HFFc6 (cell line): Measurements from ENCODE around the gene SLC7A1. TPM values are rescaled to one million over a fixed set of nuclear protein-coding genes. Genes with fewer than 3 reads are reported as not detected.
A peak's percentile ranks its signal among the peaks of the same experiment; 100 is the strongest.

Source experiments
- DNase-seq: peaks from one replicate; pipeline ENCODE4 v3.0.0-alpha.2; 2018
- H3K27ac Mint-ChIP-seq: 2 replicates; pipeline ENCODE4 v1.8.0; 2020; ENCODE audit warnings: mild to moderate bottlenecking, mixed read lengths
- H3K27me3 Mint-ChIP-seq: 2 replicates; pipeline ENCODE4 v1.8.0; 2021; ENCODE audit warnings: mild to moderate bottlenecking, moderate library complexity, mixed read lengths; ENCODE audit not compliant: insufficient read depth
- H3K36me3 Mint-ChIP-seq: 2 replicates; pipeline ENCODE4 v1.8.0; 2021; ENCODE audit warnings: low read depth, mixed read lengths
- H3K4me1 Mint-ChIP-seq: 2 replicates; pipeline ENCODE4 v1.8.0; 2020; ENCODE audit warnings: low read depth, mixed read lengths
- H3K4me3 Mint-ChIP-seq: 2 replicates; pipeline ENCODE4 v1.8.0; 2020; ENCODE audit warnings: mild to moderate bottlenecking, moderate library complexity, mixed read lengths
- H3K9me3 Mint-ChIP-seq: 2 replicates; pipeline ENCODE4 v1.8.0; 2020; ENCODE audit warnings: mild to moderate bottlenecking, mixed read lengths
- total RNA-seq, 6 experiments: library from RNA; stranded (reverse); fragmentation: NEBNext Ultra II Directional; extraction: Animal tissue kit (Norgen Biotek cat#: 25700); gene quantifications; 2 replicates in 1 of 6; 3 replicates in 5 of 6; pipeline ENCODE4 v1.2.3, GENCODE V29; 2021
- TF ChIP-seq, protein P1 (sequence below): fragments of 200-600 bp; sonication (generic); IDR thresholded peaks from 2 replicates; pipeline ENCODE4 v1.5.0; 2021; ENCODE audit warnings: antibody characterized with exemption, mild to moderate bottlenecking

Gene SLC7A1
- total RNA-seq, 6 experiments from 2014 or later, result 134 to 174 (median 144) TPM

DNA sequence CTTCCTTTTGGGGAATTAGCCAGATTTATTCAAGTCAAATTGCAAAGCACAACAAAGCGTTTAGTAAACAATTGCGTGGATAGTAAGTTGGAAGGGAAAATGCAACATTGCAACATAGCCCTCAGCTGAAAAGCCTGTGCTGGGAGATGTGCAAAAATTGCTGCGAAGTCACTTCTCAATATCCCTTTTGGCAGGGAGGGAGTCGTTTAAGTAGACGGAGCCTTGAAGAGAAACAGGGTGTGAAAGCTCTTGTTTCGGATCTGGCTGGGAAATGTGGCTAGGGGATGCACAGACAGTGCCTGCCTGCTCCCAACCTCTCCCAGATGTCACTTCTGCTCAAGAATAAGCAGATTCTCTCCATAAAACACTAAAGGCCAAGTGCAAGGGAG is 56.8 kb downstream of the SLC7A1 start:
- Mint-ChIP-seq H3K27ac (peak overlapping the region; percentile 40), H3K4me1 (peaks cover 53% of the 10 kb centered on the region), H3K4me3 (no peak overlapping the region), H3K36me3 (peaks cover 31% of the 10 kb centered on the region), H3K9me3 (no peaks in the 10 kb centered on the region), H3K27me3 (peaks cover 2% of the 10 kb centered on the region; the same call in 1 of the 2 replicates)
- no peak for DNase-seq
- TF ChIP-seq, protein P1, sequence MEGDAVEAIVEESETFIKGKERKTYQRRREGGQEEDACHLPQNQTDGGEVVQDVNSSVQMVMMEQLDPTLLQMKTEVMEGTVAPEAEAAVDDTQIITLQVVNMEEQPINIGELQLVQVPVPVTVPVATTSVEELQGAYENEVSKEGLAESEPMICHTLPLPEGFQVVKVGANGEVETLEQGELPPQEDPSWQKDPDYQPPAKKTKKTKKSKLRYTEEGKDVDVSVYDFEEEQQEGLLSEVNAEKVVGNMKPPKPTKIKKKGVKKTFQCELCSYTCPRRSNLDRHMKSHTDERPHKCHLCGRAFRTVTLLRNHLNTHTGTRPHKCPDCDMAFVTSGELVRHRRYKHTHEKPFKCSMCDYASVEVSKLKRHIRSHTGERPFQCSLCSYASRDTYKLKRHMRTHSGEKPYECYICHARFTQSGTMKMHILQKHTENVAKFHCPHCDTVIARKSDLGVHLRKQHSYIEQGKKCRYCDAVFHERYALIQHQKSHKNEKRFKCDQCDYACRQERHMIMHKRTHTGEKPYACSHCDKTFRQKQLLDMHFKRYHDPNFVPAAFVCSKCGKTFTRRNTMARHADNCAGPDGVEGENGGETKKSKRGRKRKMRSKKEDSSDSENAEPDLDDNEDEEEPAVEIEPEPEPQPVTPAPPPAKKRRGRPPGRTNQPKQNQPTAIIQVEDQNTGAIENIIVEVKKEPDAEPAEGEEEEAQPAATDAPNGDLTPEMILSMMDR, result no peak

DNA sequence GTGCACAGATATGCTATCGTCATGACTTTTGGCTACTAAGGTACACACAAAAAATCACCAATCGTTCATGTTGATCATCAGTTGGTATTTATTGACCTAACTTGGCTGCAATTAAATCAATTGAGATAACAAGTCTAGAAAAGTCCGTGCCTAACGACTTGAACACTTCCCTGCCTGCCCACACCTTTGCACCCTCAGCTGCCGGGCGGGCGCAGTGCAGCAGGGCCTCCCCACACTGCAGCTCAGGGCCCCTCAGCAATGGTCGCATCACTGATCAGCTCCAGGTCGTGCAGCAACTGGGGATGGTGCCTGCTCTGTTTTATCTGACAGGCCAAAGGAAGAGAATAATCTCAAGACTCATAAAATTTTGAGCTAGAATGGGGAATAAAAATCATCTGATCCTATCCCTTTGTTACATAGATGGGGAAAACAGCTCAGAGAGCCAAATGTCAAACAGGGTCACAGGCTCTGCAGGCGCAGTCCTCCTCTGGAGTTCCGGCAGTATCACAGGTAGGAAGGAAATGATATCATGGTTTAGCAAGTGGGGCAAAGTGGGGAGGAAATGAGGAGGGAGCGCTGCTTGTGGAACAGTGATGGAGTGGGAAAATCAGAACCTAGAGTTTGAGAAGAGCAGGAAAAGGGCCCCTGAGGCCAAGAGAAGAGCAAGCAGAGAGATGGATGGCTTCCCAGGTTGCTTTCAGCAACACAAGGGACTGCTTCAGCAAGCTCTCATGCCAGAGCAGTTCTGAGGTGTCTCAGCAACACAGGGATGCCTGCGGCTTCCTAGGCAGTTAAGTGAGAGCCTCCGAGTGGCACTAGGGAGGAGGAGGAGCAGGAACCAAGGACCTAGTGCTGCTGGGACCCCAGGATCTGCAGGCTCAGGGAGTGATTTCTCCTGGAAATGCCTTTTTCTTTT is 57.5 kb downstream of the SLC7A1 start:
- Mint-ChIP-seq H3K36me3 (peaks cover 34% of the 10 kb centered on the region), H3K27me3 (peaks cover 2% of the 10 kb centered on the region; the same call in 1 of the 2 replicates), H3K4me3 (no peak overlapping the region), H3K9me3 (no peaks in the 10 kb centered on the region), H3K4me1 (peaks cover 49% of the 10 kb centered on the region), H3K27ac (peak overlapping the region; percentile 40)
- DNase-seq, result no peak
- TF ChIP-seq, protein P1, result no peak

DNA sequence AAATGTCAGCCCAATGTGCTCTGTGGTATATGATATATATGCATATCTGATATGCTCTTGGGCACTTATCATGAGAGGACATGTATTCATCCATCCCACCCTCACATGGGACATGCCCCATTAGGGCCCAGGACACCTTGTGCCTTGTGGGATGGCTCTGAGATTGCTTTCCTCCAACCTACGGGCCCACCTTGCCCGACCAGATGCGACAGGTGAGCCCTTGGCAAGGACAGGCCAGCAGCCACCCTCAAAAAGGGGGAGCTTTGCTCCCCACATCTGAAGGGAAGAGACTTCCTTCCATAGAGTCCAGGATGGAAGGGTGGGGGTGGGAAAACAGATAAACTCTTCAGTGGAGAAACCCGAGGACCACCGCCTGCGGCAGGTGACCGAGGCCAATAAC is 58.6 kb downstream of the SLC7A1 start:
- peak overlapping the region; percentile 40 for H3K27ac Mint-ChIP-seq
- no peaks in the 10 kb centered on the region for H3K9me3 Mint-ChIP-seq
- no peak overlapping the region for H3K4me3 Mint-ChIP-seq
- H3K36me3 Mint-ChIP-seq, result peaks cover 35% of the 10 kb centered on the region
- TF ChIP-seq, protein P1, result no peak
- H3K27me3 Mint-ChIP-seq, result peaks cover 2% of the 10 kb centered on the region; the same call in 1 of the 2 replicates
- peaks cover 52% of the 10 kb centered on the region for H3K4me1 Mint-ChIP-seq
- no peak for DNase-seq

DNA sequence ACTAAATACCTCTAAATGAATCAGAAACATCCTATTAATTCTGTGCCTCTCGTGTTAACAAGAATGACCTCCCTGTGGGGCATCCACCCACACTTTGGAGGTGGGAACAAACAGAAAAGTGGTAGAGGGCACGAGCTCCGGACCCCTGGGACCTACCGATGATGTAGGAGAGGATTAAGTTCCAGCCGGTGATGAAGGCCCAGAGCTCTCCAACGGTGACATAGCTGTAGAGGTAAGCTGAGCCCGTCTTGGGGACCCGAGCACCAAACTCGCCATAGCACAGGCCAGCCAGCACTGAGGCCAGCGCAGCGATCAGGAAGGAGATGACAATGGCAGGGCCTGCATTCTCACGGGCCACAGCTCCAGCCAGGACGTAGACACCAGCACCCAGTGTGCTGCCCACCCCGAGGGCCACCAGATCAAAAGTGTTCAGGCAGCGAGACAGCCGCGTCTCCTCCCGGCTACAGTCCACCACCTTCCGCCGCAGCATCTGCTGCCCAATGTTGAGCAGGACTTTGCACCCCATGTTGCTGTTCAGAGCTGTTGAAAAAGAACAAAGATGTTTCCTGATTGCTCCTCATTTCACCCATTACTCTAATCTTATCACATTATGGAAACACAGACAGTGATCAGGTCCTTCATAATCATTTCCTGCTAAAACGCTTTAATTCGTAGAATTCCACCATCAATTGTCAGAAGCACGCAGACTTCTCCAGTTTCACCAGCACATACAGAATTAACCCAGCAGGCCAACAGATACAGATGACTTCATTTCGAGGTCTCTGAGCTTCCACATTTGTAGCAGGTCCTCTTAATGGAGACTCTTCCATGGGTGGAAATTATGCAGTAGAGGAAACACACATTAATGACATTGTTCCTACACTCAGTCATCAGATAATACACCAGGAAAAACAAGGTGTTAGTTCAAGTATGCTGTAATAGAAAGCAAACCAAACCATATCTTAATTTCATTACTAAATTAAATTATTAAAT is 59.5 kb downstream of the SLC7A1 start:
- peak overlapping the region; percentile 56 for H3K27ac Mint-ChIP-seq
- H3K27me3 Mint-ChIP-seq, result peaks cover 2% of the 10 kb centered on the region; the same call in 1 of the 2 replicates
- TF ChIP-seq, protein P1, result no peak
- DNase-seq, result no peak
- peaks cover 29% of the 10 kb centered on the region for H3K36me3 Mint-ChIP-seq
- H3K4me3 Mint-ChIP-seq, result no peak overlapping the region
- peaks cover 46% of the 10 kb centered on the region for H3K4me1 Mint-ChIP-seq
- no peaks in the 10 kb centered on the region for H3K9me3 Mint-ChIP-seq

DNA sequence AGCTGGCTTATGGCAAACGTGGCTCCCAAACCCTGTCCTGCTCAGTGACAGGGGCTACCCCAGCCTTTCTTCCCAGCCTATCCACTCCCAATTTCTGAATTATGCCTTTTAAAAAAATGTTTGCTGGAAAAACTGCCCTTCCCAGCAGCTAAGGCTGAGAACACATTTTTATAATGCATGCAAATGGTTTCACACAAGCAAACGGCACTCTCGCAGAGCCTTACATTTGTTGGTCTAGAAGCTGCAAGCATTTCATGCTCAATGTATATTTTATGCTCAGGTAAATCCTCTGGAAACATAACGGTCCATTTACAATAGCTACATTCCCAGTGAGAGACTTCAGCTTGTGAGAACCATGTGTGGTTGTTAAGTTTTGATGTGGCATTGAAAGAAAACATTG is 61.4 kb downstream of the SLC7A1 start:
- Mint-ChIP-seq H3K27me3 (no peaks in the 10 kb centered on the region), H3K9me3 (no peaks in the 10 kb centered on the region), H3K4me3 (no peak overlapping the region), H3K36me3 (peaks cover 44% of the 10 kb centered on the region), H3K4me1 (peaks cover 50% of the 10 kb centered on the region), H3K27ac (peak overlapping the region; percentile 12)
- TF ChIP-seq, protein P1, result no peak
- DNase-seq, result no peak
